Measurements from ENCODE around the gene FAM135A.

DNA sequence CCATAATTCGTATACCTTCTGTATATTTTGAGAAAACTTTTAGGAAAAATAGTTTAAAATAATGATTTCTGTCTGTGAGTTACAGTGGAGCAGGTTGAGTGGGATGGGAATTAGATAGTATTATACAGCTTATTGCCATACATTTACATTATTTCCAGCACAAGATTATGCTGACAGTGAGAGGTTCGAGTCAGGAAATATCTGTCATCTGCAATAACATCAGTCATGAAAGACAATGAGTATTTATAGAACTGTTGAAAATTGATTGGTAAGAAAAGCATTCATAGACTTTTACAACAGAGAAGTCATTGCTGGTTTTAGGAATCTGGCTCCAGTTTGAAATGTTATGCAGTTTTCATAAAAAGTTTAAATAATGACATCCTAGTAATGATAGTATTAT, 45.9 kb downstream of the FAM135A start:
- TF ChIP-seq, protein P1, sequence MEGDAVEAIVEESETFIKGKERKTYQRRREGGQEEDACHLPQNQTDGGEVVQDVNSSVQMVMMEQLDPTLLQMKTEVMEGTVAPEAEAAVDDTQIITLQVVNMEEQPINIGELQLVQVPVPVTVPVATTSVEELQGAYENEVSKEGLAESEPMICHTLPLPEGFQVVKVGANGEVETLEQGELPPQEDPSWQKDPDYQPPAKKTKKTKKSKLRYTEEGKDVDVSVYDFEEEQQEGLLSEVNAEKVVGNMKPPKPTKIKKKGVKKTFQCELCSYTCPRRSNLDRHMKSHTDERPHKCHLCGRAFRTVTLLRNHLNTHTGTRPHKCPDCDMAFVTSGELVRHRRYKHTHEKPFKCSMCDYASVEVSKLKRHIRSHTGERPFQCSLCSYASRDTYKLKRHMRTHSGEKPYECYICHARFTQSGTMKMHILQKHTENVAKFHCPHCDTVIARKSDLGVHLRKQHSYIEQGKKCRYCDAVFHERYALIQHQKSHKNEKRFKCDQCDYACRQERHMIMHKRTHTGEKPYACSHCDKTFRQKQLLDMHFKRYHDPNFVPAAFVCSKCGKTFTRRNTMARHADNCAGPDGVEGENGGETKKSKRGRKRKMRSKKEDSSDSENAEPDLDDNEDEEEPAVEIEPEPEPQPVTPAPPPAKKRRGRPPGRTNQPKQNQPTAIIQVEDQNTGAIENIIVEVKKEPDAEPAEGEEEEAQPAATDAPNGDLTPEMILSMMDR (IDR thresholded peaks at IDR 0.05) = no peak
- TF ChIP-seq, protein P2, sequence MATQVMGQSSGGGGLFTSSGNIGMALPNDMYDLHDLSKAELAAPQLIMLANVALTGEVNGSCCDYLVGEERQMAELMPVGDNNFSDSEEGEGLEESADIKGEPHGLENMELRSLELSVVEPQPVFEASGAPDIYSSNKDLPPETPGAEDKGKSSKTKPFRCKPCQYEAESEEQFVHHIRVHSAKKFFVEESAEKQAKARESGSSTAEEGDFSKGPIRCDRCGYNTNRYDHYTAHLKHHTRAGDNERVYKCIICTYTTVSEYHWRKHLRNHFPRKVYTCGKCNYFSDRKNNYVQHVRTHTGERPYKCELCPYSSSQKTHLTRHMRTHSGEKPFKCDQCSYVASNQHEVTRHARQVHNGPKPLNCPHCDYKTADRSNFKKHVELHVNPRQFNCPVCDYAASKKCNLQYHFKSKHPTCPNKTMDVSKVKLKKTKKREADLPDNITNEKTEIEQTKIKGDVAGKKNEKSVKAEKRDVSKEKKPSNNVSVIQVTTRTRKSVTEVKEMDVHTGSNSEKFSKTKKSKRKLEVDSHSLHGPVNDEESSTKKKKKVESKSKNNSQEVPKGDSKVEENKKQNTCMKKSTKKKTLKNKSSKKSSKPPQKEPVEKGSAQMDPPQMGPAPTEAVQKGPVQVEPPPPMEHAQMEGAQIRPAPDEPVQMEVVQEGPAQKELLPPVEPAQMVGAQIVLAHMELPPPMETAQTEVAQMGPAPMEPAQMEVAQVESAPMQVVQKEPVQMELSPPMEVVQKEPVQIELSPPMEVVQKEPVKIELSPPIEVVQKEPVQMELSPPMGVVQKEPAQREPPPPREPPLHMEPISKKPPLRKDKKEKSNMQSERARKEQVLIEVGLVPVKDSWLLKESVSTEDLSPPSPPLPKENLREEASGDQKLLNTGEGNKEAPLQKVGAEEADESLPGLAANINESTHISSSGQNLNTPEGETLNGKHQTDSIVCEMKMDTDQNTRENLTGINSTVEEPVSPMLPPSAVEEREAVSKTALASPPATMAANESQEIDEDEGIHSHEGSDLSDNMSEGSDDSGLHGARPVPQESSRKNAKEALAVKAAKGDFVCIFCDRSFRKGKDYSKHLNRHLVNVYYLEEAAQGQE (IDR thresholded peaks at IDR 0.05; ENCODE audit: insufficient read depth in 1 of 2, low read depth in 2 of 2, low read length in 1 of 2) = no peak
- TF ChIP-seq POLR2AphosphoS5 (IDR thresholded peaks at IDR 0.05; ENCODE audit: low read depth, low read length) (no peak), TCF7L2 (IDR thresholded peaks at IDR 0.05; ENCODE audit: low read depth, low read length) (no peak), SIN3A (IDR thresholded peaks at IDR 0.05; ENCODE audit: borderline replicate concordance, insufficient read depth, low read depth, low read length) (no peak)

Data from Panc1 (cell line).